Measurements from ENCODE around the gene CLBA1.

The CLBA1 gene

GRCh38 chr14:105005329-105005928 is 19.8 kb downstream of the CLBA1 start:
- no peak for DNase-seq (ENCODE audit: low spot score)

GRCh38 chr14:105005929-105006830 is 20.6 kb downstream of the CLBA1 start:
- DNase-seq (ENCODE audit: low spot score) = no peak

- no peak for DNase-seq (ENCODE audit: low spot score)
Measured at GRCh38 chr14:105006831-105007592, 21.4 kb downstream of the CLBA1 start.

GRCh38 chr14:105007593-105008264 is 22.1 kb downstream of the CLBA1 start:
- DNase-seq (ENCODE audit: low spot score) = no peak

- no peak for DNase-seq (ENCODE audit: low spot score)
Measured at GRCh38 chr14:105010106-105010505, 24.5 kb downstream of the CLBA1 start.

- DNase-seq (ENCODE audit: low spot score) = no peak
Measured at GRCh38 chr14:105010891-105011291, 25.3 kb downstream of the CLBA1 start.

- DNase-seq (ENCODE audit: low spot score) = no peak
Measured at GRCh38 chr14:105011312-105011990, 25.9 kb downstream of the CLBA1 start.

GRCh38 chr14:105012171-105012985 is 26.8 kb downstream of the CLBA1 start:
- no peak for DNase-seq (ENCODE audit: low spot score)

GRCh38 chr14:105013150-105013785 is 27.7 kb downstream of the CLBA1 start:
- no peak for DNase-seq (ENCODE audit: low spot score)

- no peak for DNase-seq (ENCODE audit: low spot score)
Measured at GRCh38 chr14:105014032-105014431, 28.4 kb downstream of the CLBA1 start.

- DNase-seq (ENCODE audit: low spot score) = no peak
Measured at GRCh38 chr14:105014631-105015030, 29.0 kb downstream of the CLBA1 start.

GRCh38 chr14:105015242-105015641 is 29.7 kb downstream of the CLBA1 start:
- no peak for DNase-seq (ENCODE audit: low spot score)

GRCh38 chr14:105015905-105016304 is 30.3 kb downstream of the CLBA1 start:
- no peak for DNase-seq (ENCODE audit: low spot score)

GRCh38 chr14:105018414-105018813 is 32.8 kb downstream of the CLBA1 start:
- DNase-seq (ENCODE audit: low spot score) = no peak

GRCh38 chr14:105019861-105020814 is 34.5 kb downstream of the CLBA1 start:
- no peak for DNase-seq (ENCODE audit: low spot score)

GRCh38 chr14:105020815-105021655 is 35.4 kb downstream of the CLBA1 start, which contains the start of gene CDCA4:
TSS of gene CDCA4 (minus strand) at chr14:105021083. CDS start at chr14:105011929, 9,154 bp downstream.
- DNase-seq (ENCODE audit: low spot score) = peak; percentile 97

- peak; percentile 65 for DNase-seq (ENCODE audit: low spot score)
Measured at GRCh38 chr14:105021656-105022275, 36.2 kb downstream of the CLBA1 start.

Data from LoVo (cell line).